Measurements from ENCODE around the gene MAN1C1. TPM values are rescaled to one million over a fixed set of nuclear protein-coding genes. Genes with fewer than 3 reads are reported as not detected.

Gene MAN1C1
- total RNA-seq, 4 donors from 2014 or later, result 5.0 to 31.1 (median 7.9) TPM

DNA sequence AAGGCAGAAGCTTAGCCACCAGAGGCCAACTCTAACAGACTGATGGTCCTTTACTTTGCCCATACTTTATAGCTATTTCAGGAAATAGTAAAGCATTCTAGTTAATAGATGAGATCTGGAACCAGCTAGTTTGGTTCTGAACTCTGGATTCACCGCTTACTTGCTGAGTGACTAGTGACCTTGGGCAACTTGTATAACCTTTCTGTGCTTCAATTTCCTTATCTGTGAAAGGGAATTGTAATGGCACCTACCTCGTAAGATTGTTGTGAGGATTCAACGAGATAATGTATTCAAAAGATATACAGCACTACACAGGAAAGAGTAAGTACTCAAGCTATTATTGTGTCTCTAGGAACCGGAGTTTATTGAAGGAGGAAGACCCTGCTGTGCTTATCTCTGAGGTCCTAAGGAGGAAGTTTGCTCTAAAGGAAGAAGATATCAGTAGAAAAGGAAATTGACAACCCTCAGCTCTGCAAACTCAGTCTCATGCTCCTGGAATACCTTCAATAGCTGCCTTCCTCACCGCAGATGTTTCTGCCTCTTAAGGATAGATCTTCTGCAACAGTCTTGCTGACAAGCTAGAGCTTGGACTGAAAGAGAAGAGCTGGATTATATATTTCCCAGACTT, 215.1 kb downstream of the MAN1C1 start:
- H3K4me3 ChIP-seq, result no peak overlapping the region
- TF ChIP-seq POLR2A (IDR thresholded peaks at IDR 0.05), result no peak
- TF ChIP-seq, protein P1, sequence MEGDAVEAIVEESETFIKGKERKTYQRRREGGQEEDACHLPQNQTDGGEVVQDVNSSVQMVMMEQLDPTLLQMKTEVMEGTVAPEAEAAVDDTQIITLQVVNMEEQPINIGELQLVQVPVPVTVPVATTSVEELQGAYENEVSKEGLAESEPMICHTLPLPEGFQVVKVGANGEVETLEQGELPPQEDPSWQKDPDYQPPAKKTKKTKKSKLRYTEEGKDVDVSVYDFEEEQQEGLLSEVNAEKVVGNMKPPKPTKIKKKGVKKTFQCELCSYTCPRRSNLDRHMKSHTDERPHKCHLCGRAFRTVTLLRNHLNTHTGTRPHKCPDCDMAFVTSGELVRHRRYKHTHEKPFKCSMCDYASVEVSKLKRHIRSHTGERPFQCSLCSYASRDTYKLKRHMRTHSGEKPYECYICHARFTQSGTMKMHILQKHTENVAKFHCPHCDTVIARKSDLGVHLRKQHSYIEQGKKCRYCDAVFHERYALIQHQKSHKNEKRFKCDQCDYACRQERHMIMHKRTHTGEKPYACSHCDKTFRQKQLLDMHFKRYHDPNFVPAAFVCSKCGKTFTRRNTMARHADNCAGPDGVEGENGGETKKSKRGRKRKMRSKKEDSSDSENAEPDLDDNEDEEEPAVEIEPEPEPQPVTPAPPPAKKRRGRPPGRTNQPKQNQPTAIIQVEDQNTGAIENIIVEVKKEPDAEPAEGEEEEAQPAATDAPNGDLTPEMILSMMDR (IDR thresholded peaks at IDR 0.05), result no peak
- no peaks in the 10 kb centered on the region for H3K9me3 ChIP-seq
- H3K36me3 ChIP-seq, result no peaks in the 10 kb centered on the region
- no peaks in the 10 kb centered on the region for H3K4me1 ChIP-seq
- intact Hi-C loops (cut with DNase I; ENCODE audit: low total_unique reads), result no loop called here
- H3K27me3 ChIP-seq, result no peaks in the 10 kb centered on the region
- DNase-seq, result no peak
- H3K27ac ChIP-seq, result no peak overlapping the region

DNA sequence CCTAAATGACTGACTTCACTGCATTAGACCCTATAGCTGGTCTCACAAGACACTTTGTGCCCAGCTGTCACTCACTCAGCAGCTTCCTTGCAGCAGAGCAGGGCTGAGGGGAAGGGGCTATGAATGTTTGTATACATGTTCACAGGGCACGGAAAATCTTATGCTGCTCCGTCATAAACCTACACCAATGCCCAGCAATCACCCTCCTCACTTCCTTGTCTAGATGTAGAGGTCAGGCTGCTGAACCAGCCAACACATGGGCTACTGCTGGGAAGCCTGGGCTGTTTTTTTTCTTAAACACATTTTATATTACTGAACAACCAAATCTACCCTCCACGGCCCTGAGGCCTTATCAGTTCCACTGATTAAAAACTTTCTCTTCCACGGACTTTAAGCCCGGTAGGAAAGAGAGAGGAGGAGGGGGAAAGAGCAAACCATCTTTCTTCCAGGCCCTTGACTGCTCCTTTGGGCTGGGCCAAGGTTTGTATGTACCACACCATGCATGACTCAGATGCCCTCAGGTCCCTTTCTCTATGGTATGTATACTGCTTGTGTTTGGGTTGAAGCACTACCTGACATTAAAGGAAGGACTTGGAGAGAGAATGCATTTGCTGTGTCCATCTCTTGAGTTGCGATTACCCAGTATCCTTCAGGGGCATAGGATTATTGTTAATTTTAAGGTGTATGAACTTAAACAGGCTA, 215.9 kb downstream of the MAN1C1 start:
- Histone ChIP-seq H3K9me3 (no peaks in the 10 kb centered on the region), H3K4me1 (no peaks in the 10 kb centered on the region), H3K4me3 (no peak overlapping the region), H3K27me3 (no peaks in the 10 kb centered on the region), H3K27ac (no peak overlapping the region), H3K36me3 (no peaks in the 10 kb centered on the region)
- DNase-seq, result no peak
- intact Hi-C loops (cut with DNase I; ENCODE audit: low total_unique reads), result no loop called here
- TF ChIP-seq, protein P1 (IDR thresholded peaks at IDR 0.05), result no peak
- TF ChIP-seq POLR2A (IDR thresholded peaks at IDR 0.05), result no peak

DNA sequence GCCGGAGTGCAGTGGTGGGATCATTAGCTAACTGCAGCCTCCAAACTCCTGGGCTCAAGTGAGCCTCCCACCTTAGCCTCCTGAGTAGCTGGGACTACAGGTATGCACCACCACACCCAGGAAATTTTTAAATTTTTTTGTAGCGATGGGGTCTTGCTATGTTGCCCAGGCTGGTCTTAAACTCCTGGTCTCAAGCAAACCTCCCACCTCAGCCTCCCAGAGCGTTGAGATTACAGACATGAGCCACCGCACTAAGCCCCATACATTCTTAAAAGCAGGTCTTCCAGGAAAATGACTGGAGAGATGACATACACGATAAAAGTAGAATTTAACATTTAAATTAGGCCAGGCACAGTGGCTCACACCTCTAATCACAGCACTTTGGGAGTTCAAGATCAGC, 216.6 kb downstream of the MAN1C1 start:
- no peak overlapping the region for H3K4me3 ChIP-seq
- intact Hi-C loops (cut with DNase I; ENCODE audit: low total_unique reads), result no loop called here
- H3K27me3 ChIP-seq, result no peaks in the 10 kb centered on the region
- TF ChIP-seq, protein P1 (IDR thresholded peaks at IDR 0.05), result no peak
- TF ChIP-seq POLR2A (IDR thresholded peaks at IDR 0.05), result no peak
- no peak overlapping the region for H3K27ac ChIP-seq
- H3K4me1 ChIP-seq, result no peaks in the 10 kb centered on the region
- H3K36me3 ChIP-seq, result no peaks in the 10 kb centered on the region
- no peaks in the 10 kb centered on the region for H3K9me3 ChIP-seq
- no peak for DNase-seq

Other genes starting within 250 kb of the MAN1C1 start
- under 1 TPM in 1 of 4 donors, not detected in 3; 0.41 TPM for gene RHCE, start 196.0 kb upstream of the MAN1C1 start, total RNA-seq
- 10 to 100 TPM; 15.4 to 26.8 (median 20.2) TPM for gene MACO1, start 185.9 kb upstream of the MAN1C1 start, total RNA-seq
- gene LDLRAP1, start 73.2 kb upstream of the MAN1C1 start, total RNA-seq, result 10 to 100 TPM in 1 of 4 donors, 1 to 10 TPM in 3; 1.2 to 26.6 (median 7.7) TPM
- 10 to 100 TPM in 2 of 4 donors, 1 to 10 TPM in 2; 9.0 to 94.0 (median 18.0) TPM for gene SELENON, start 183.4 kb downstream of the MAN1C1 start, total RNA-seq
- gene MTFR1L, start 203.2 kb downstream of the MAN1C1 start, total RNA-seq, result 100 to 1,000 TPM in 1 of 4 donors, 10 to 100 TPM in 3; 51.5 to 106 (median 63.7) TPM
- gene AUNIP, start 242.7 kb downstream of the MAN1C1 start, total RNA-seq, result 1 to 10 TPM in 1 of 4 donors, not detected in 3; 1.1 TPM

All from uterus (tissue), 4 donors.